PFSK-1 (cell line): ENCODE measurements around the gene F2R.

Experiments used
- FOXP2 ChIP-seq: optimal IDR thresholded peaks from 2 replicates; pipeline ENCODE3; 2011; ENCODE audit warnings: borderline replicate concordance, control low read depth, inconsistent platforms; ENCODE audit not compliant: insufficient read depth; ENCODE audit errors: extremely low read length, extremely low read depth
- POLR2AphosphoS5 ChIP-seq: IDR thresholded peaks from 2 replicates; pipeline ENCODE4 v1.6.1; 2012; ENCODE audit warnings: low read depth, mild to moderate bottlenecking, control low read depth, low read length, moderate library complexity
- TAF1 ChIP-seq: IDR thresholded peaks from 2 replicates; pipeline ENCODE4 v1.6.1; 2012; ENCODE audit warnings: low read length, control low read depth, borderline replicate concordance; ENCODE audit not compliant: insufficient read depth
- TF ChIP-seq, protein P1 (sequence below), 2 experiments: IDR thresholded peaks; 2 replicates each; pipeline versions ENCODE4 v1.6.1 to v1.8.0; 2011 to 2012; ENCODE audit warnings: low read depth in 2 of 2, low read length in 2 of 2, control low read depth in 1 of 2, inconsistent platforms in 1 of 2, mild to moderate bottlenecking in 1 of 2, moderate library complexity in 1 of 2; ENCODE audit not compliant: insufficient read depth in 1 of 2

GRCh38 chr5:76709762-76710161, 6.2 kb upstream of the F2R start:
- TF ChIP-seq TAF1 (no peak), POLR2AphosphoS5 (no peak), FOXP2 (no peak)
- TF ChIP-seq, protein P1, sequence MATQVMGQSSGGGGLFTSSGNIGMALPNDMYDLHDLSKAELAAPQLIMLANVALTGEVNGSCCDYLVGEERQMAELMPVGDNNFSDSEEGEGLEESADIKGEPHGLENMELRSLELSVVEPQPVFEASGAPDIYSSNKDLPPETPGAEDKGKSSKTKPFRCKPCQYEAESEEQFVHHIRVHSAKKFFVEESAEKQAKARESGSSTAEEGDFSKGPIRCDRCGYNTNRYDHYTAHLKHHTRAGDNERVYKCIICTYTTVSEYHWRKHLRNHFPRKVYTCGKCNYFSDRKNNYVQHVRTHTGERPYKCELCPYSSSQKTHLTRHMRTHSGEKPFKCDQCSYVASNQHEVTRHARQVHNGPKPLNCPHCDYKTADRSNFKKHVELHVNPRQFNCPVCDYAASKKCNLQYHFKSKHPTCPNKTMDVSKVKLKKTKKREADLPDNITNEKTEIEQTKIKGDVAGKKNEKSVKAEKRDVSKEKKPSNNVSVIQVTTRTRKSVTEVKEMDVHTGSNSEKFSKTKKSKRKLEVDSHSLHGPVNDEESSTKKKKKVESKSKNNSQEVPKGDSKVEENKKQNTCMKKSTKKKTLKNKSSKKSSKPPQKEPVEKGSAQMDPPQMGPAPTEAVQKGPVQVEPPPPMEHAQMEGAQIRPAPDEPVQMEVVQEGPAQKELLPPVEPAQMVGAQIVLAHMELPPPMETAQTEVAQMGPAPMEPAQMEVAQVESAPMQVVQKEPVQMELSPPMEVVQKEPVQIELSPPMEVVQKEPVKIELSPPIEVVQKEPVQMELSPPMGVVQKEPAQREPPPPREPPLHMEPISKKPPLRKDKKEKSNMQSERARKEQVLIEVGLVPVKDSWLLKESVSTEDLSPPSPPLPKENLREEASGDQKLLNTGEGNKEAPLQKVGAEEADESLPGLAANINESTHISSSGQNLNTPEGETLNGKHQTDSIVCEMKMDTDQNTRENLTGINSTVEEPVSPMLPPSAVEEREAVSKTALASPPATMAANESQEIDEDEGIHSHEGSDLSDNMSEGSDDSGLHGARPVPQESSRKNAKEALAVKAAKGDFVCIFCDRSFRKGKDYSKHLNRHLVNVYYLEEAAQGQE (IDR thresholded peaks at IDR 0.05; ENCODE audit: insufficient read depth in 1 of 2, low read depth in 2 of 2, low read length in 2 of 2) = no peak
